ENCODE measurements around the gene PRC1. TPM values are rescaled to one million over a fixed set of nuclear protein-coding genes. Genes with fewer than 3 reads are reported as not detected.

PRC1 gene
- total RNA-seq, 1 donor from 2014 or later = 18.8 TPM

DNA sequence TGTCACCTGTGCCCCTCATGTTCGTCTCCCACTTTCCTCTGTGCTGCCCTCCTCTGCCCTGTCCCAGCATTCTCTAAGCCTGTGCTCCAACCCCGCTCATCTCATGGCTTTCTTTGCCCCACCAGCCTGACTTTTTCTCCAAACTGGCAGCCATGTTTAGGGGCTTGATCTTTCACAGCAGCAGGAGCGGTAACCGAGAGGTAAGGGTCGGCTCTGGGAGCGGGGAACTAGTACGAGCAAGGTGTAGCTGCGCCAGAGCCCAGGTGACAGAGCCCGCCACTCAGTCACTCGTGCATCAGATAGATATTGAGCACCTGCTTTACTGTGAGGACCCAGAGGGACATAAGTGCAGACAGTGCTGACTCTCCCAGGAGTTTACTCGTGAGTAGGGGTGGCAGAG, 77.9 kb downstream of the PRC1 start:
- Histone ChIP-seq H3K27me3 (ENCODE audit: control insufficient read depth in 3 of 3, insufficient read depth in 3 of 3, low read length in 3 of 3) (no peaks in the 10 kb centered on the region), H3K27ac (ENCODE audit: low read depth, low read length) (peak overlapping the region; percentile 92), H3K4me1 (ENCODE audit: control insufficient read depth in 3 of 3, insufficient read depth in 3 of 3, low read length in 3 of 3) (peaks cover 20 to 49% (median 48%) of the 10 kb centered on the region in 3 donors), H3K9me3 (ENCODE audit: control insufficient read depth in 3 of 3, low read length in 3 of 3) (no peaks in the 10 kb centered on the region), H3K4me3 (ENCODE audit: low read length in 3 of 3) (peak overlapping the region in 2 of 3 donors; percentile 47 to 69), H3K9ac (ENCODE audit: low read depth in 1 of 3, low read length in 3 of 3) (peak overlapping the region; percentile 24 to 82 (median 52)), H3K36me3 (ENCODE audit: control insufficient read depth in 3 of 3, insufficient read depth in 3 of 3, low read length in 3 of 3) (peaks cover 83 to 92% (median 84%) of the 10 kb centered on the region in 3 donors)

Small RNA genes within 50 kb of the gene (small RNA-seq; reads per million reads assigned to genes)
- not detected for gene RF00019

Other genes with a start within 250 kb of the PRC1 start
- 12.0 TPM for gene FURIN, start 125.9 kb downstream of the PRC1 start, total RNA-seq
- gene FES, start 110.0 kb downstream of the PRC1 start, total RNA-seq = 19.8 TPM
- gene MAN2A2, start 91.2 kb downstream of the PRC1 start, total RNA-seq = 14.1 TPM
- 5.7 TPM for gene HDDC3, start 62.0 kb downstream of the PRC1 start, total RNA-seq
- gene UNC45A, start 59.2 kb downstream of the PRC1 start, total RNA-seq = 30.3 TPM
- 11.5 TPM for gene RCCD1, start 39.7 kb downstream of the PRC1 start, total RNA-seq
- 3.1 TPM for gene VPS33B, start 28.1 kb upstream of the PRC1 start, total RNA-seq
- gene SV2B, start 105.7 kb upstream of the PRC1 start, total RNA-seq = 1.6 TPM